CD4-positive, alpha-beta T cell treated with Interleukin-15 for 1 hour (primary cell): Measurements from ENCODE around the gene FHL1.

Experiments used
- DNase-seq: peaks from one replicate; pipeline ENCODE4 v3.0.0-alpha.2; 2020

Gene FHL1

DNA sequence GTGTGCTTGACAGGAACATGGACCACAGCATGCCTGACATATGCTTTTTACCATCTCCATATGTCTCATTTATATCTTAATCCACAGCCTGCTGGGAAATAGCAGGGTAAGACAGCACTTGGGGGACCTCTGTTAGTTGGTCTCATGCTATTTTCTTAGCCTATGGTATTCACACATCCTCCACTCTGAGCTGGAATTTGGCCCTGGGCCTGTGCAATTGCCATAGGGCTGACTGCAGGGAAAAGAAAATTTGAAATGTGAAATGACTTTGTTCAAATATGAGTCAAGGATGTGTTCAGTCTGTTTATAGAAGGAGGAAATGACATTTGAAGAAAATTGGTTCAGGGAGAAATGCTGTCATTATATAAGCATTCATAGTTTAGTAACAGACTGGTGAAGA is 113.4 kb downstream of the FHL1 start:
- no peak for DNase-seq
